ENCODE results near the gene FHIT. TPM values are rescaled to one million over a fixed set of nuclear protein-coding genes. Genes with fewer than 3 reads are reported as not detected.

Gene FHIT
- total and polyA plus RNA-seq, 9 donors = 5.1 to 11.8 (median 9.5) TPM

GRCh38 chr3:60887574-60887973 lies 363.7 kb downstream of the FHIT start:
- no peaks in the 10 kb centered on the region for H3K27me3 ChIP-seq
- no peaks in the 10 kb centered on the region for H3K9me3 ChIP-seq
- intact Hi-C loops (cut with DNase I) = no loop called here
- no peak overlapping the region for H3K4me3 ChIP-seq
- H3K36me3 ChIP-seq = no peaks in the 10 kb centered on the region
- no peak for TF ChIP-seq POLR2A (IDR thresholded peaks at IDR 0.05)
- TF ChIP-seq EP300 (IDR thresholded peaks at IDR 0.05) = no peak
- TF ChIP-seq CTCF (IDR thresholded peaks at IDR 0.05) = no peak
- WGBS, 3 donors = 85 to 90% (median 90%) methylated on average over 4 of the region's 4 CpGs
- no peak for DNase-seq
- no peak overlapping the region for H3K27ac ChIP-seq
- H3K4me1 ChIP-seq (ENCODE audit: insufficient read depth) = no peaks in the 10 kb centered on the region

GRCh38 chr3:60886518-60886917 lies 364.7 kb downstream of the FHIT start:
- DNase-seq = no peak
- H3K27ac ChIP-seq = no peak overlapping the region
- no peaks in the 10 kb centered on the region for H3K4me1 ChIP-seq (ENCODE audit: insufficient read depth)
- intact Hi-C loops (cut with DNase I) = no loop called here
- 66 to 76% (median 71%) methylated on average over 1 of the region's 1 CpG for WGBS, 3 donors
- H3K36me3 ChIP-seq = no peaks in the 10 kb centered on the region
- no peaks in the 10 kb centered on the region for H3K9me3 ChIP-seq
- H3K4me3 ChIP-seq = no peak overlapping the region
- TF ChIP-seq CTCF (IDR thresholded peaks at IDR 0.05) (no peak), POLR2A (IDR thresholded peaks at IDR 0.05) (no peak), EP300 (IDR thresholded peaks at IDR 0.05) (no peak)
- no peaks in the 10 kb centered on the region for H3K27me3 ChIP-seq

- no peaks in the 10 kb centered on the region for H3K9me3 ChIP-seq
- intact Hi-C loops (cut with DNase I) = no loop called here
- no peaks in the 10 kb centered on the region for H3K27me3 ChIP-seq
- TF ChIP-seq EP300 (IDR thresholded peaks at IDR 0.05) (no peak), CTCF (IDR thresholded peaks at IDR 0.05) (no peak), POLR2A (IDR thresholded peaks at IDR 0.05) (no peak)
- no peaks in the 10 kb centered on the region for H3K4me1 ChIP-seq (ENCODE audit: insufficient read depth)
- H3K36me3 ChIP-seq = no peaks in the 10 kb centered on the region
- H3K4me3 ChIP-seq = no peak overlapping the region
- no peak for DNase-seq
- 62 to 83% (median 63%) methylated on average over 2 of the region's 2 CpGs for WGBS, 3 donors
- H3K27ac ChIP-seq = no peak overlapping the region
Observed at GRCh38 chr3:60884005-60884404, 367.2 kb downstream of the FHIT start.

GRCh38 chr3:60877188-60877587 lies 374.1 kb downstream of the FHIT start:
- Histone ChIP-seq H3K36me3 (no peaks in the 10 kb centered on the region), H3K27me3 (no peaks in the 10 kb centered on the region), H3K4me1 (ENCODE audit: insufficient read depth) (no peaks in the 10 kb centered on the region), H3K27ac (no peak overlapping the region), H3K4me3 (no peak overlapping the region), H3K9me3 (no peaks in the 10 kb centered on the region)
- no peak for DNase-seq
- TF ChIP-seq CTCF (IDR thresholded peaks at IDR 0.05) (no peak), EP300 (IDR thresholded peaks at IDR 0.05) (no peak), POLR2A (IDR thresholded peaks at IDR 0.05) (no peak)
- 98 to 100% (median 100%) methylated on average over 1 of the region's 1 CpG for WGBS, 3 donors
- intact Hi-C loops (cut with DNase I) = no loop called here

- no peaks in the 10 kb centered on the region for H3K36me3 ChIP-seq
- H3K27ac ChIP-seq = no peak overlapping the region
- TF ChIP-seq CTCF (IDR thresholded peaks at IDR 0.05) (no peak), POLR2A (IDR thresholded peaks at IDR 0.05) (no peak), EP300 (IDR thresholded peaks at IDR 0.05) (no peak)
- DNase-seq = no peak
- no peak overlapping the region for H3K4me3 ChIP-seq
- H3K4me1 ChIP-seq (ENCODE audit: insufficient read depth) = no peaks in the 10 kb centered on the region
- no peaks in the 10 kb centered on the region for H3K27me3 ChIP-seq
- intact Hi-C loops (cut with DNase I) = no loop called here
- 91 to 97% (median 96%) methylated on average over 3 of the region's 3 CpGs for WGBS, 3 donors
- no peaks in the 10 kb centered on the region for H3K9me3 ChIP-seq
Observed at GRCh38 chr3:60870396-60870795, 380.9 kb downstream of the FHIT start.

Measured in ovary (tissue), 9 donors.